IMR-90 (cell line): ENCODE results near the gene TMX2. TPM values are rescaled to one million over a fixed set of nuclear protein-coding genes. Genes with fewer than 3 reads are reported as not detected.

Experiments
- ATAC-seq: fragments of 200-7000 bp; cut with Tn5 transposase; 2 replicates; pipeline ENCODE4 v1.9.1; 2020; ENCODE audit warnings: low read depth, mild to moderate bottlenecking, moderate library complexity
- BruUV-seq: library from RNA; stranded (reverse); fragments of 400-500 nt; replicated peaks from 2 replicates; lab custom pipeline; 2021; lab: Mats Ljungman, UMichigan
- CTCF ChIA-PET: fragments of 300-600 bp; formaldehyde crosslinking; extraction: SDS; loops from one replicate; lab custom pipeline; 2021; ENCODE audit warnings: antibody characterized with exemption; lab: Yijun Ruan, JAX
- POLR2A ChIA-PET: fragments of 300-600 bp; sonication (Branson Sonifier 250); formaldehyde crosslinking; loops from one replicate; lab custom pipeline; 2022; ENCODE audit warnings: antibody characterized with exemption; ENCODE audit not compliant: unreplicated experiment; lab: Charles Lee
- DNase-seq: peaks from one replicate; pipeline ENCODE4 v3.0.0; 2013
- H2AFZ ChIP-seq: replicated peaks from 2 replicates; pipeline ENCODE3; 2013; ENCODE audit warnings: low read length, mild to moderate bottlenecking; ENCODE audit not compliant: poor library complexity
- H2AK5ac ChIP-seq: 2 replicates; pipeline ENCODE4 v1.6.1; 2013; ENCODE audit warnings: low read depth, low read length, inconsistent platforms
- H2AK9ac ChIP-seq: replicated peaks from 2 replicates; pipeline ENCODE3; 2013; ENCODE audit warnings: mild to moderate bottlenecking, low read depth, low read length, moderate library complexity; ENCODE audit not compliant: poor library complexity
- H2BK120ac ChIP-seq: 2 replicates; pipeline ENCODE4 v1.6.1; 2013; ENCODE audit warnings: low read depth, low read length, inconsistent platforms
- H2BK15ac ChIP-seq: 3 replicates; pipeline ENCODE4 v1.6.1; 2013; ENCODE audit warnings: low read depth, low read length, inconsistent platforms
- H2BK20ac ChIP-seq: 2 replicates; pipeline ENCODE4 v1.6.1; 2013; ENCODE audit warnings: low read depth, mild to moderate bottlenecking, inconsistent platforms, low read length, moderate library complexity
- H2BK5ac ChIP-seq: 2 replicates; pipeline ENCODE4 v1.6.1; 2013; ENCODE audit warnings: mild to moderate bottlenecking, low read depth, low read length, inconsistent platforms; ENCODE audit not compliant: poor library complexity, severe bottlenecking
- H3K14ac ChIP-seq: replicated peaks from 2 replicates; pipeline ENCODE4 v1.6.1; 2013; ENCODE audit warnings: low read depth, low read length, inconsistent platforms
- H3K18ac ChIP-seq: 2 replicates; pipeline ENCODE4 v1.6.1; 2013; ENCODE audit warnings: low read depth, low read length, control low read depth
- H3K23ac ChIP-seq: 2 replicates; pipeline ENCODE4 v1.6.1; 2013; ENCODE audit warnings: low read depth, low read length, inconsistent platforms
- H3K27ac ChIP-seq: 2 replicates; pipeline ENCODE4 v1.5.1; 2013; ENCODE audit warnings: mild to moderate bottlenecking, control low read depth, low read length; ENCODE audit not compliant: insufficient read depth
- H3K27me3 ChIP-seq: 2 replicates; pipeline ENCODE4 v1.6.1; 2013; ENCODE audit warnings: low read length; ENCODE audit not compliant: control insufficient read depth, insufficient read depth
- H3K36me3 ChIP-seq: 2 replicates; pipeline ENCODE4 v1.6.1; 2013; ENCODE audit warnings: low read length, mixed read lengths; ENCODE audit not compliant: control insufficient read depth, insufficient read depth
- H3K4ac ChIP-seq: 2 replicates; pipeline ENCODE4 v1.6.1; 2013; ENCODE audit warnings: low read depth, low read length, inconsistent platforms
- H3K4me1 ChIP-seq: 2 replicates; pipeline ENCODE4 v1.6.1; 2013; ENCODE audit warnings: low read length, mixed read lengths; ENCODE audit not compliant: control insufficient read depth, insufficient read depth
- H3K4me2 ChIP-seq: 2 replicates; pipeline ENCODE4 v1.6.1; 2013; ENCODE audit warnings: low read depth, mild to moderate bottlenecking, control low read depth, low read length, moderate library complexity
- H3K4me3 ChIP-seq: 2 replicates; pipeline ENCODE4 v1.5.1; 2013; ENCODE audit warnings: low read depth, mild to moderate bottlenecking, control low read depth, low read length, moderate library complexity; ENCODE audit not compliant: insufficient read depth
- H3K56ac ChIP-seq: 2 replicates; pipeline ENCODE4 v1.6.1; 2013; ENCODE audit warnings: low read length, inconsistent platforms; ENCODE audit not compliant: insufficient read depth; ENCODE audit errors: extremely low read depth
- H3K79me1 ChIP-seq, 2 experiments: 2 replicates each; pipeline ENCODE4 v1.6.1; 2013; ENCODE audit warnings: low read length in 2 of 2, inconsistent platforms in 1 of 2, low read depth in 1 of 2
- H3K9ac ChIP-seq: 2 replicates; pipeline ENCODE4 v1.6.1; 2013; ENCODE audit warnings: low read depth, low read length, control low read depth
- H3K9me1 ChIP-seq: 2 replicates; pipeline ENCODE4 v1.6.1; 2013; ENCODE audit warnings: low read length, inconsistent platforms; ENCODE audit not compliant: insufficient read depth
- H3K9me3 ChIP-seq: 2 replicates; pipeline ENCODE4 v1.6.1; 2013; ENCODE audit warnings: low read length; ENCODE audit not compliant: control insufficient read depth, insufficient read depth
- H4K20me1 ChIP-seq: 2 replicates; pipeline ENCODE4 v1.6.1; 2013; ENCODE audit warnings: low read length, inconsistent platforms; ENCODE audit not compliant: insufficient read depth
- H4K5ac ChIP-seq: 2 replicates; pipeline ENCODE4 v1.6.1; 2013; ENCODE audit warnings: mild to moderate bottlenecking, low read depth, low read length, control low read depth
- H4K8ac ChIP-seq, 2 experiments: 2 replicates each; pipeline ENCODE4 v1.6.1; 2013; ENCODE audit warnings: low read depth in 2 of 2, low read length in 2 of 2, control low read depth in 1 of 2, inconsistent platforms in 1 of 2
- H4K91ac ChIP-seq: 2 replicates; pipeline ENCODE4 v1.6.1; 2013; ENCODE audit warnings: low read depth, low read length, inconsistent platforms; ENCODE audit not compliant: insufficient read depth
- CHD1 ChIP-seq: IDR thresholded peaks from 2 replicates; pipeline ENCODE4 v1.6.1; 2012; ENCODE audit warnings: low read depth, low read length, improper control_type of control experiment
- MAFK ChIP-seq: IDR thresholded peaks from 2 replicates; pipeline ENCODE4 v1.6.1; 2012; ENCODE audit warnings: low read depth, low read length, improper control_type of control experiment
- MAZ ChIP-seq: IDR thresholded peaks from 2 replicates; pipeline ENCODE4 v1.6.1; 2012; ENCODE audit warnings: low read depth, mild to moderate bottlenecking, low read length, improper control_type of control experiment, moderate library complexity, borderline replicate concordance
- MXI1 ChIP-seq: IDR thresholded peaks from 2 replicates; pipeline ENCODE4 v1.6.1; 2012; ENCODE audit warnings: low read depth, mild to moderate bottlenecking, low read length, moderate library complexity, borderline replicate concordance
- NFE2L2 ChIP-seq: fragments of 150-350 bp; IDR thresholded peaks from 2 replicates; pipeline ENCODE4 v1.6.1; 2016; ENCODE audit warnings: low read depth, mild to moderate bottlenecking, low read length
- POLR2A ChIP-seq: IDR thresholded peaks from 2 replicates; pipeline ENCODE4 v1.6.1; 2012; ENCODE audit warnings: mild to moderate bottlenecking, low read depth, low read length
- RAD21 ChIP-seq: IDR thresholded peaks from 2 replicates; pipeline ENCODE4 v1.6.1; 2012; ENCODE audit warnings: low read length, improper control_type of control experiment
- RCOR1 ChIP-seq: IDR thresholded peaks from 2 replicates; pipeline ENCODE4 v1.6.1; 2012; ENCODE audit warnings: mild to moderate bottlenecking, low read length, improper control_type of control experiment; ENCODE audit not compliant: insufficient replicate concordance
- SMC3 ChIP-seq: fragments of 150-350 bp; IDR thresholded peaks from 2 replicates; pipeline ENCODE4 v1.6.1; 2016; ENCODE audit warnings: low read depth, mild to moderate bottlenecking, antibody characterized with exemption, low read length, moderate library complexity
- WGBS, 2 experiments: methylation state at CpG; one replicate each; pipeline versions ENCODE4 v1.1.5 to v1.1.7; 2013; ENCODE audit warnings: missing lambda C conversion rate in 2 of 2; ENCODE audit not compliant: insufficient read length in 1 of 2; ENCODE audit errors: extremely low coverage in 2 of 2; 5-methylcytosine and 5-hydroxymethylcytosine counted together
- dilution Hi-C: fragments of 300-500 bp; cut with HindIII; formaldehyde crosslinking; loops from one replicate; pipeline ENCODE4 v1.14.3; 2018; ENCODE audit warnings: low sequenced_read_pairs; ENCODE audit not compliant: unreplicated experiment
- in situ Hi-C: fragments of 300-500 bp; cut with MboI; formaldehyde crosslinking; loops from 3 replicates; pipeline ENCODE4 v1.14.3; 2019; ENCODE audit warnings: low sequenced_read_pairs, inconsistent platforms, mixed read lengths
- intact Hi-C: fragments of 100-400 bp; cut with micrococcal nuclease; formaldehyde crosslinking; loops from 2 replicates; pipeline ENCODE4 v1.10.0; 2022
- polyA plus RNA-seq, 3 experiments: library from polyadenylated mRNA; depleted of rRNA; stranded (reverse); fragments of >200 nt; gene quantifications; 2 replicates each; pipeline ENCODE4 v1.2.3, GENCODE V29; 2012; ENCODE audit warnings: low replicate concordance in 1 of 3
- total RNA-seq: library from RNA; depleted of rRNA; stranded (reverse); fragments of >200 nt; gene quantifications from 2 replicates; pipeline ENCODE4 v1.2.3, GENCODE V29; 2012
- TF ChIP-seq, protein P1 (sequence below): conservative IDR thresholded peaks from 2 replicates; pipeline ENCODE4 v1.5.1; 2012; ENCODE audit warnings: mild to moderate bottlenecking, low read depth, low read length, improper control_type of control experiment
- TF ChIP-seq, protein P2 (sequence below): fragments of 150-350 bp; IDR thresholded peaks from 2 replicates; pipeline ENCODE4 v1.6.1; 2016; ENCODE audit warnings: low read depth, mild to moderate bottlenecking, low read length, moderate library complexity, borderline replicate concordance

TMX2 gene
- total and polyA plus RNA-seq, 2 of the 4 experiments (the other 2 are of a cell fraction), result 60.3 to 103 TPM

GRCh38 chr11:57667117-57667735, 45.2 kb upstream of the TMX2 start (continued):
- TF ChIP-seq MAFK, result no peak

GRCh38 chr11:57667736-57668433, 44.5 kb upstream of the TMX2 start, which contains the start of gene ZDHHC5:
Gene ZDHHC5, plus strand, starts transcription at chr11:57668114. Its CDS starts 4,977 bp downstream, at chr11:57673091.
- H3K27me3 ChIP-seq, result no peaks in the 10 kb centered on the region
- intact Hi-C loops (loop anchor here (5.0 kb wide), 2 partner anchors 649 to 854 kb away; no protein-coding TSS in a partner anchor), dilution Hi-C loops (no loop called here), in situ Hi-C loops (no loop called here)
- TF ChIP-seq, protein P1, sequence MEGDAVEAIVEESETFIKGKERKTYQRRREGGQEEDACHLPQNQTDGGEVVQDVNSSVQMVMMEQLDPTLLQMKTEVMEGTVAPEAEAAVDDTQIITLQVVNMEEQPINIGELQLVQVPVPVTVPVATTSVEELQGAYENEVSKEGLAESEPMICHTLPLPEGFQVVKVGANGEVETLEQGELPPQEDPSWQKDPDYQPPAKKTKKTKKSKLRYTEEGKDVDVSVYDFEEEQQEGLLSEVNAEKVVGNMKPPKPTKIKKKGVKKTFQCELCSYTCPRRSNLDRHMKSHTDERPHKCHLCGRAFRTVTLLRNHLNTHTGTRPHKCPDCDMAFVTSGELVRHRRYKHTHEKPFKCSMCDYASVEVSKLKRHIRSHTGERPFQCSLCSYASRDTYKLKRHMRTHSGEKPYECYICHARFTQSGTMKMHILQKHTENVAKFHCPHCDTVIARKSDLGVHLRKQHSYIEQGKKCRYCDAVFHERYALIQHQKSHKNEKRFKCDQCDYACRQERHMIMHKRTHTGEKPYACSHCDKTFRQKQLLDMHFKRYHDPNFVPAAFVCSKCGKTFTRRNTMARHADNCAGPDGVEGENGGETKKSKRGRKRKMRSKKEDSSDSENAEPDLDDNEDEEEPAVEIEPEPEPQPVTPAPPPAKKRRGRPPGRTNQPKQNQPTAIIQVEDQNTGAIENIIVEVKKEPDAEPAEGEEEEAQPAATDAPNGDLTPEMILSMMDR, result peak; percentile 57
- TF ChIP-seq RAD21, result peak; percentile 27
- no peak for TF ChIP-seq NFE2L2
- peak; percentile 45 for TF ChIP-seq SMC3
- peak; percentile 31 for TF ChIP-seq RCOR1
- peak; percentile 99 for TF ChIP-seq MAZ
- TF ChIP-seq POLR2A, result peak; percentile 93
- no peak for TF ChIP-seq MAFK
- peak; percentile 88; the same call in 1 of the 2 replicates for TF ChIP-seq MXI1
- TF ChIP-seq, protein P2, sequence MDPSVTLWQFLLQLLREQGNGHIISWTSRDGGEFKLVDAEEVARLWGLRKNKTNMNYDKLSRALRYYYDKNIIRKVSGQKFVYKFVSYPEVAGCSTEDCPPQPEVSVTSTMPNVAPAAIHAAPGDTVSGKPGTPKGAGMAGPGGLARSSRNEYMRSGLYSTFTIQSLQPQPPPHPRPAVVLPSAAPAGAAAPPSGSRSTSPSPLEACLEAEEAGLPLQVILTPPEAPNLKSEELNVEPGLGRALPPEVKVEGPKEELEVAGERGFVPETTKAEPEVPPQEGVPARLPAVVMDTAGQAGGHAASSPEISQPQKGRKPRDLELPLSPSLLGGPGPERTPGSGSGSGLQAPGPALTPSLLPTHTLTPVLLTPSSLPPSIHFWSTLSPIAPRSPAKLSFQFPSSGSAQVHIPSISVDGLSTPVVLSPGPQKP, result no peak
- TF ChIP-seq CHD1, result 0 out of 2 replicates have a peak, but pooled peaks have one; percentile 29
- H3K23ac ChIP-seq, result peak within 1 kb of the TSS; percentile 100
- 0% methylated on average over 72 of the region's 96 CpGs; no CpG with 5 or more reads in 1 of the 2 experiments for WGBS, 2 experiments
- peak within 1 kb of the TSS; percentile 100 for H2BK120ac ChIP-seq
- H3K9me3 ChIP-seq, result no peaks in the 10 kb centered on the region
- BruUV-seq, result no TSS peak
- peak within 1 kb of the TSS; percentile 99 for H3K9ac ChIP-seq
- no peaks in the 10 kb centered on the region for H3K9me1 ChIP-seq
- H2BK20ac ChIP-seq, result peak within 1 kb of the TSS; percentile 99
- peak within 1 kb of the TSS; percentile 91; the same call in 2 of the 3 replicates for H2BK15ac ChIP-seq
- H3K4me1 ChIP-seq, result peaks cover 2% of the 10 kb centered on the region; the same call in 1 of the 2 replicates
- H2BK5ac ChIP-seq, result peak within 1 kb of the TSS; percentile 96
- ATAC-seq, result peak; percentile 89
- peak within 1 kb of the TSS; percentile 94 for H4K91ac ChIP-seq
- H4K20me1 ChIP-seq, result peaks cover 9% of the 10 kb centered on the region
- H2AFZ ChIP-seq, result peak within 1 kb of the TSS; percentile 93
- POLR2A ChIA-PET, result interaction anchor here (0.6 kb wide), 1 partner anchor 979 kb away, joined by 3 read pairs; no protein-coding TSS in a partner anchor
- peak within 1 kb of the TSS; percentile 96 for H3K18ac ChIP-seq
- H3K36me3 ChIP-seq, result peaks cover 9% of the 10 kb centered on the region
- DNase-seq, result peak; percentile 100
- H3K4me2 ChIP-seq, result peak within 1 kb of the TSS; percentile 90
- H4K5ac ChIP-seq, result peak within 1 kb of the TSS; percentile 95
- peak within 1 kb of the TSS; percentile 98 for H3K4ac ChIP-seq
- peak within 1 kb of the TSS; percentile 90 for H2AK5ac ChIP-seq
- CTCF ChIA-PET, result no interaction called here
- peak within 1 kb of the TSS; percentile 99 for H3K56ac ChIP-seq
- peak within 1 kb of the TSS; percentile 94 for H3K27ac ChIP-seq
- H4K8ac ChIP-seq, result peak within 1 kb of the TSS; percentile 81 to 96
- peaks cover 0 to 21% of the 10 kb centered on the region in 2 experiments; a peak in 2 of 4 replicates for H3K79me1 ChIP-seq
- H2AK9ac ChIP-seq, result peak within 1 kb of the TSS; percentile 94
- H3K14ac ChIP-seq, result peak within 1 kb of the TSS; percentile 99
- H3K4me3 ChIP-seq, result peak within 1 kb of the TSS; percentile 98
